Gastrocnemius medialis (tissue), 4 donors: Measurements from ENCODE around the gene NLGN1. TPM values are rescaled to one million over a fixed set of nuclear protein-coding genes. Genes with fewer than 3 reads are reported as not detected.

Experiments used
- ATAC-seq, 2 donors: fragments of 150-250 bp; one replicate each; pipeline ENCODE4 v1.9.1; 2016
- DNase-seq, 2 donors: peaks; one replicate each; pipeline ENCODE4 v3.0.0-alpha.2; 2019
- H3K27ac ChIP-seq, 4 donors: fragments of 200-600 bp; sonication (generic); 1 replicate in 1 of 4; 2 replicates in 3 of 4; pipeline ENCODE4 v1.5.1; 2016 to 2018; ENCODE audit warnings: mild to moderate bottlenecking in 2 of 4, moderate library complexity in 1 of 4
- H3K27me3 ChIP-seq, 3 donors: fragments of 200-600 bp; sonication (generic) in 2 of 3; 1 replicate in 1 of 3; 2 replicates in 2 of 3; pipeline versions ENCODE4 v1.5.1 to v1.6.0; 2016 to 2019; ENCODE audit warnings: mild to moderate bottlenecking in 1 of 3, moderate library complexity in 1 of 3
- H3K36me3 ChIP-seq, 2 donors: fragments of 200-600 bp; sonication (generic) in 1 of 2; one replicate each; pipeline ENCODE4 v1.5.1; 2017 to 2018
- H3K4me1 ChIP-seq, 2 donors: fragments of 200-600 bp; sonication (generic) in 1 of 2; one replicate each; pipeline ENCODE4 v1.5.1; 2016 to 2017; ENCODE audit warnings: mild to moderate bottlenecking in 2 of 2
- H3K4me3 ChIP-seq, 4 donors: fragments of 200-600 bp; sonication (generic) in 3 of 4; 1 replicate in 1 of 4; 2 replicates in 3 of 4; pipeline ENCODE4 v1.5.1; 2016 to 2019; ENCODE audit warnings: mild to moderate bottlenecking in 2 of 4
- H3K9me3 ChIP-seq, 3 donors: fragments of 200-600 bp; sonication (generic) in 2 of 3; 1 replicate in 1 of 3; 2 replicates in 2 of 3; pipeline ENCODE4 v1.5.1; 2016 to 2019
- CTCF ChIP-seq, 5 experiments: fragments of 450-650 bp in 3 of 5; fragments of 200-600 bp in 2 of 5; sonication (generic) in 2 of 5; IDR thresholded peaks in 4 of 5; conservative IDR thresholded peaks in 1 of 5; 1 replicate in 4 of 5; 2 replicates in 1 of 5; pipeline ENCODE4 v1.5.1; 2016 to 2019; ENCODE audit warnings: antibody characterized with exemption in 5 of 5, mild to moderate bottlenecking in 3 of 5, moderate library complexity in 3 of 5
- POLR2A ChIP-seq, 2 donors: fragments of 450-650 bp; IDR thresholded peaks; one replicate each; pipeline ENCODE4 v1.6.1; 2017; ENCODE audit warnings: antibody characterized with exemption in 2 of 2, mild to moderate bottlenecking in 2 of 2, moderate library complexity in 2 of 2
- in situ Hi-C, 4 donors: fragments of 200-750 bp; cut with MboI; loops; one replicate each; pipeline versions ENCODE4 v1.15.0 to v1.8.0; 2017; ENCODE audit warnings: low sequenced_read_pairs in 4 of 4
- intact Hi-C: fragments of 100-400 bp; cut with DNase I; formaldehyde crosslinking; loops from one replicate; pipeline ENCODE4 v1.15.1; 2023; ENCODE audit warnings: low total_unique reads
- total RNA-seq, 4 donors: library from RNA; depleted of rRNA; stranded (reverse); fragments of >200 nt; gene quantifications; one replicate each; pipeline versions ENCODE4 v1.1.0 to v1.2.3, GENCODE V29; 2016

Gene NLGN1
- total RNA-seq, 4 donors from 2014 or later: 0.52 to 1.9 (median 1.1) TPM

- ATAC-seq (no peak), DNase-seq (no peak)
- TF ChIP-seq POLR2A (IDR thresholded peaks at IDR 0.05) (no peak), CTCF (IDR thresholded peaks at IDR 0.05 in 4 of 5, conservative IDR thresholded peaks at IDR 0.05 in 1 of 5) (no peak)
- Histone ChIP-seq H3K4me1 (no peaks in the 10 kb centered on the region), H3K4me3 (no peak overlapping the region), H3K27me3 (no peaks in the 10 kb centered on the region), H3K27ac (no peak overlapping the region), H3K36me3 (no peaks in the 10 kb centered on the region), H3K9me3 (no peaks in the 10 kb centered on the region)
- in situ Hi-C loops (no loop called here), intact Hi-C loops (no loop called here)
These were observed 417.3 kb downstream of the NLGN1 start for GRCh38 chr3:173814809-173815208.

GRCh38 chr3:173819368-173819767 is 421.8 kb downstream of the NLGN1 start:
- DNase-seq: no peak
- no peak for ATAC-seq
- H3K4me3 ChIP-seq: no peak overlapping the region
- in situ Hi-C loops: no loop called here
- H3K9me3 ChIP-seq: no peaks in the 10 kb centered on the region
- no peaks in the 10 kb centered on the region for H3K27me3 ChIP-seq
- intact Hi-C loops: no loop called here
- H3K36me3 ChIP-seq: no peaks in the 10 kb centered on the region
- no peak overlapping the region for H3K27ac ChIP-seq
- no peak for TF ChIP-seq CTCF (IDR thresholded peaks at IDR 0.05 in 4 of 5, conservative IDR thresholded peaks at IDR 0.05 in 1 of 5)
- TF ChIP-seq POLR2A (IDR thresholded peaks at IDR 0.05): no peak
- H3K4me1 ChIP-seq: no peaks in the 10 kb centered on the region

GRCh38 chr3:173823911-173824460 is 426.4 kb downstream of the NLGN1 start:
- TF ChIP-seq CTCF (IDR thresholded peaks at IDR 0.05 in 4 of 5, conservative IDR thresholded peaks at IDR 0.05 in 1 of 5) (no peak), POLR2A (IDR thresholded peaks at IDR 0.05) (no peak)
- no peak overlapping the region for H3K27ac ChIP-seq
- no peak for ATAC-seq
- H3K27me3 ChIP-seq: no peaks in the 10 kb centered on the region
- DNase-seq: no peak
- H3K4me3 ChIP-seq: no peak overlapping the region
- H3K9me3 ChIP-seq: no peaks in the 10 kb centered on the region
- intact Hi-C loops (no loop called here), in situ Hi-C loops (no loop called here)
- H3K36me3 ChIP-seq: no peaks in the 10 kb centered on the region
- no peaks in the 10 kb centered on the region for H3K4me1 ChIP-seq

- DNase-seq: no peak
- intact Hi-C loops: no loop called here
These were observed 428.2 kb downstream of the NLGN1 start for GRCh38 chr3:173825730-173826129.

More at GRCh38 chr3:173825730-173826129, 428.2 kb downstream of the NLGN1 start:
- in situ Hi-C loops: no loop called here
- H3K27me3 ChIP-seq: no peaks in the 10 kb centered on the region
- no peak overlapping the region for H3K27ac ChIP-seq
- no peaks in the 10 kb centered on the region for H3K4me1 ChIP-seq
- H3K9me3 ChIP-seq: no peaks in the 10 kb centered on the region
- H3K4me3 ChIP-seq: no peak overlapping the region
- no peak for ATAC-seq
- no peaks in the 10 kb centered on the region for H3K36me3 ChIP-seq
- TF ChIP-seq CTCF (IDR thresholded peaks at IDR 0.05 in 4 of 5, conservative IDR thresholded peaks at IDR 0.05 in 1 of 5) (no peak), POLR2A (IDR thresholded peaks at IDR 0.05) (no peak)
